SK-N-SH treated with all-trans-retinoic acid at 6 μM for 48 hours (cell line): ENCODE measurements around the gene BMPR1B.

Source experiments
- ARNTL ChIP-seq: fragments of 450-650 bp; formaldehyde crosslinking; IDR thresholded peaks from 2 replicates; pipeline ENCODE4 v1.5.0; 2020; ENCODE audit warnings: low read depth, mild to moderate bottlenecking, moderate library complexity, borderline replicate concordance
- BACH2 ChIP-seq: fragments of 250-450 bp; sonication (Bioruptor Pico); IDR thresholded peaks from 2 replicates; pipeline ENCODE4 v1.9.0; 2021; ENCODE audit warnings: mild to moderate bottlenecking, borderline replicate concordance
- POU6F1 ChIP-seq: fragments of 250-450 bp; sonication (Bioruptor Pico); IDR thresholded peaks from 2 replicates; pipeline ENCODE4 v1.8.0; 2021; ENCODE audit warnings: low read depth, mild to moderate bottlenecking, moderate library complexity, borderline replicate concordance
- RARB ChIP-seq: fragments of 250-450 bp; sonication (Bioruptor Pico); IDR thresholded peaks from 2 replicates; pipeline ENCODE4 v1.8.0; 2021; ENCODE audit warnings: mild to moderate bottlenecking, moderate library complexity
- ZFP30 ChIP-seq: fragments of 450-650 bp; formaldehyde crosslinking; IDR thresholded peaks from 2 replicates; pipeline ENCODE4 v1.5.0; 2022; ENCODE audit warnings: mild to moderate bottlenecking, moderate library complexity
- TF ChIP-seq, protein P1 (sequence below): fragments of 250-450 bp; sonication (Bioruptor Pico); IDR thresholded peaks from 2 replicates; pipeline ENCODE4 v1.5.1; 2021; ENCODE audit warnings: mild to moderate bottlenecking, moderate library complexity

GRCh38 chr4:94758141-94758699 lies 465 bp downstream of the BMPR1B start:
- TF ChIP-seq, protein P1, sequence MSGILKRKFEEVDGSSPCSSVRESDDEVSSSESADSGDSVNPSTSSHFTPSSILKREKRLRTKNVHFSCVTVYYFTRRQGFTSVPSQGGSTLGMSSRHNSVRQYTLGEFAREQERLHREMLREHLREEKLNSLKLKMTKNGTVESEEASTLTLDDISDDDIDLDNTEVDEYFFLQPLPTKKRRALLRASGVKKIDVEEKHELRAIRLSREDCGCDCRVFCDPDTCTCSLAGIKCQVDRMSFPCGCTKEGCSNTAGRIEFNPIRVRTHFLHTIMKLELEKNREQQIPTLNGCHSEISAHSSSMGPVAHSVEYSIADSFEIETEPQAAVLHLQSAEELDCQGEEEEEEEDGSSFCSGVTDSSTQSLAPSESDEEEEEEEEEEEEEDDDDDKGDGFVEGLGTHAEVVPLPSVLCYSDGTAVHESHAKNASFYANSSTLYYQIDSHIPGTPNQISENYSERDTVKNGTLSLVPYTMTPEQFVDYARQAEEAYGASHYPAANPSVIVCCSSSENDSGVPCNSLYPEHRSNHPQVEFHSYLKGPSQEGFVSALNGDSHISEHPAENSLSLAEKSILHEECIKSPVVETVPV (CRISPR knock-in tag): no peak
- TF ChIP-seq ZFP30 (no peak), RARB (CRISPR knock-in tag) (no peak), BACH2 (CRISPR knock-in tag) (no peak), POU6F1 (CRISPR knock-in tag) (no peak), ARNTL (CRISPR knock-in tag) (0 out of 2 replicates have a peak, but pooled peaks have one; percentile 25)
